GM18517 (cell line): Measurements from ENCODE around the gene PISD.

Experiments used
- ATAC-seq: cut with Tn5 transposase; IDR thresholded peaks from one replicate; pipeline ENCODE4 v1.9.1; 2021; ENCODE audit warnings: mild to moderate bottlenecking, moderate library complexity; ENCODE audit not compliant: unreplicated experiment

The PISD gene

GRCh38 chr22:31652911-31653684, 8.9 kb downstream of the PISD start:
- ATAC-seq: no peak

GRCh38 chr22:31652088-31652487, 9.9 kb downstream of the PISD start:
- no peak for ATAC-seq

GRCh38 chr22:31651664-31652063, 10.4 kb downstream of the PISD start:
- ATAC-seq: no peak

GRCh38 chr22:31650391-31650790, 11.6 kb downstream of the PISD start:
- no peak for ATAC-seq

GRCh38 chr22:31647523-31648320, 14.3 kb downstream of the PISD start:
- no peak for ATAC-seq

- no peak for ATAC-seq
Measured at GRCh38 chr22:31647066-31647465, 14.9 kb downstream of the PISD start.

GRCh38 chr22:31646186-31647019, 15.6 kb downstream of the PISD start:
- no peak for ATAC-seq

GRCh38 chr22:31639436-31640039, 22.5 kb downstream of the PISD start:
- ATAC-seq: no peak

GRCh38 chr22:31637891-31638618, 24.0 kb downstream of the PISD start:
- ATAC-seq: no peak

GRCh38 chr22:31637447-31637890, 24.5 kb downstream of the PISD start:
- ATAC-seq: no peak

- ATAC-seq: no peak
Measured at GRCh38 chr22:31635638-31636306, 26.2 kb downstream of the PISD start.

GRCh38 chr22:31631436-31631835, 30.6 kb downstream of the PISD start:
- no peak for ATAC-seq

GRCh38 chr22:31630331-31631329, 31.4 kb downstream of the PISD start:
- ATAC-seq: no peak

- no peak for ATAC-seq
Measured at GRCh38 chr22:31629741-31630184, 32.3 kb downstream of the PISD start.

GRCh38 chr22:31628969-31629708, 32.9 kb downstream of the PISD start:
- no peak for ATAC-seq

- ATAC-seq: no peak
Measured at GRCh38 chr22:31628362-31628761, 33.7 kb downstream of the PISD start.

GRCh38 chr22:31627223-31627731, 34.7 kb downstream of the PISD start:
- ATAC-seq: no peak
